NCI-H2227 (cell line): ENCODE results near the gene CXCL11.
"Not testable (repeated sequence)": the region's sequence is repeated elsewhere in the genome, so short reads cannot be mapped to it uniquely, and the experiment has no call there.

Experiments used
- DNase-seq: peaks from one replicate; lab custom pipeline; 2025; ENCODE audit not compliant: unreplicated experiment; lab: John Stamatoyannopoulos, UW

CXCL11 gene

DNA sequence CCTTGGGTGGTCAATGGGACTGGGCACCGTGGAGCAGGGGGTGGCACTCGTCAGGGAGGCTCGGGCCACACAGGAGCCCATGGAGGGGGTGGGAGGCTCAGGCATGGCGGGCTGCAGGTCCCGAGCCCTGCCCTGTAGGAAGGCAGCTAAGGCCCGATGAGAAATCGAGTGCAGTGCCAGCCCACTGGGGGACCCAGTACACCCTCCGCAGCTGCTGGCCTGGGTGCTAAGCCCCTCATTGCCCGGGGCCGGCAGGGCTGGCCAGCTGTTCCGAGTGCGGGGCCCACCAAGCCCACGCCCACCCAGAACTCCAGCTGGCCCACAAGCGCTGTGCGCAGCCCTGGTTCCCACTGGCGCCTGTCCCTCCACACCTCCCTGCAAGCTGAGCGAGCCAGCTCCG lies 7.4 kb upstream of the CXCL11 start:
- not testable (repeated sequence) for DNase-seq

DNA sequence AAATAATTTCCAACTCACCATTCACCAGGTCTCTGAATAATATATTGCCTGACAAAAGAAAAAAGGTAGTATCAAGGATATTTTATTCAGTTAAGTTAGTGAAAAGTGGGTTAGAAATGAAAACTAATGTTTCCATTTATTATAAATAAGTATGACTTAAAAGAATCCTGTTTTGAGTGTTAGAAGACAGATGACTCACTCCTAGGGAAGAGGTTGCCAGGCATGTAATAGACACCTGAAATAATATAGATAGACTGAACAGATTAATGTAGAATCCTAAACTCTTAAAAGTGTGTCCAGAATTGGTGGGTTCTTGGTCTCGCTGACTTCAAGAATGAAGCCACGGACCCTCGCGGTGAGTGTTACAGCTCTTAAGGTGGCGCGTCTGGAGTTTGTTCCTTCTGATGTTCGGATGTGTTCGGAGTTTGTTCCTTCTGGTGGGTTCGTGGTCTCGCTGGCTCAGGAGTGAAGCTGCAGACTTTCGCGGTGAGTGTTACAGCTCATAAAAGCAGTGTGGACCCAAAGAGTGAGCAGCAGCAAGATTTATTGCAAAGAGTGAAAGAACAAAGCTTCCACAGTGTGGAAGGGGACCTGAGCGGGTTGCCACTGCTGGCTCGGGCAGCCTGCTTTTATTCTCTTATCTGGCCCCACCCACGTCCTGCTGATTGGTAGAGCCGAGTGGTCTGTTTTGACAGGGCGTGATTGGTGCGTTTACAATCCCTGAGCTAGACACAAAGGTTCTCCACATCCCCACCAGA lies 6.5 kb upstream of the CXCL11 start:
- not testable (repeated sequence) for DNase-seq

DNA sequence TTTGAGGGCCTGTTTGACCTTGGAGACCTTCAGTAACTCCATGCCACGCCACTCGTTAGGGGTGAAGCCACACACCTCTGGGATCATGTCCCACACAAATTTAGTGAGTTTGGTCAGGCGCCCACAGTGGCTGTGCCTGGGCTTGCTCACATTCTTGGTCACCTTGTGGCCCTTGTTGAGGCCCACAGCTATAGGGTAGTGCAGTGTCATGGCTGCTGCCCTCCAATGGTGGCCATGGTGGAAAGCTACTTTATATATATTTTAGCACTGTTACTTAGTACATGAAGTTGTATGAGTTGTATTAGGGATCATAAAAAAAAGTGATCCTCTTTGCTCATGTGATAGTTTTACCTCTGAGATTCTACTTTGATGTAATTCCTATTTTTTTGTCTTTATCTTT lies 985 bp upstream of the CXCL11 start:
- no peak for DNase-seq

DNA sequence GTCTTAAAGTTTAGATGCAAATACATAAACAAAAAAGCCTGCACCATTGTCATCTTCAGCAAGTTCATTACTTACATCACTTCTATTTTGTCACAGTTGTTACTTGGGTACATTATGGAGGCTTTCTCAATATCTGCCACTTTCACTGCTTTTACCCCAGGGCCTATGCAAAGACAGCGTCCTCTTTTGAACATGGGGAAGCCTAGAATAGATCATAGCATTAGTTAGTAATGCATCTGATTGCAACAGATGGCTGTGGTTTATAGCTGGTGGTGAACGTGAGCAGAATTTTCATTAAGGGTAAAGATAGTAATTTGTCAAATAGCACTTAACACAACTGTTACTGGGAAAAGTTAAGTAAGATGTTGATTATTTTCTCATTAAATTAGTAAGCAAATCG lies 729 bp downstream of the CXCL11 start:
- DNase-seq: no peak

DNA sequence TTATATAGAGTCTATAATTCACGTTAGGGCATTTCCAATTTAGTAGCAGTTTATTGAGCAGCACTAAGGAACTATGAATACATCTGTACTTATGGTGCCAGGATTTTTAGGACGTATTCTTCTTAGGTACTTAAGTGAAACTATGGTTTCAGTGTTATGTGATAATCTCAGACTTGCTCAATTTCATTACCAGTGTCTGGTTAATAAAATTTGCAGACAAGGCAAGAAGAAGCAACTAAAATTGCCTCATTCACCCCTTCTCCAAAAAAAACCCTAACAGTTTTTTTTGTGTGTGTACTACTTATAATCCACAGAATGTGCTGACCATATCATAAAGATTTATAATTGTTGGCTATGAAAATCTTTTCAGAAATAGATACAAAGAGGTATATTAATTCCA lies 6.6 kb downstream of the CXCL11 start:
- DNase-seq: no peak

DNA sequence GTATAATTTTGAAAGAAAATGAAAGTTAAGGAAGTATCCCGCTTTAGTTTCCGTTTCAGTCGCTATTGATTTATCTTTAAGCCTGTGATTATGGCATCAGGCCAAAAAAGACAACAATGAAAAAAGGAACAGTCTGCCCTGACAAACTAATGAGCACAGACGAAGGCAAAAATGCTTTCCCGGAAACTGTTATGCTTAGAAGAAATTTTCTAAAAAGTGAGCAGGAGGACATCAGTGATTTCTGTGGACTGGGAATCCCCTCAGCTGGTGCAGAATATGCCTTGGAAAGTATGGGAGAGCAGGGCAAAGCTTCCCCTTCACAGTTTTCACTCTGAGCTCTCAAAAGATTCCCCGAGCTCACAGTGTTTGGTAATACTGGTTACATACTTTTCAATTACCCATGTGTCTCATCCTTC lies 7.5 kb downstream of the CXCL11 start:
- peak; percentile 11 for DNase-seq

DNA sequence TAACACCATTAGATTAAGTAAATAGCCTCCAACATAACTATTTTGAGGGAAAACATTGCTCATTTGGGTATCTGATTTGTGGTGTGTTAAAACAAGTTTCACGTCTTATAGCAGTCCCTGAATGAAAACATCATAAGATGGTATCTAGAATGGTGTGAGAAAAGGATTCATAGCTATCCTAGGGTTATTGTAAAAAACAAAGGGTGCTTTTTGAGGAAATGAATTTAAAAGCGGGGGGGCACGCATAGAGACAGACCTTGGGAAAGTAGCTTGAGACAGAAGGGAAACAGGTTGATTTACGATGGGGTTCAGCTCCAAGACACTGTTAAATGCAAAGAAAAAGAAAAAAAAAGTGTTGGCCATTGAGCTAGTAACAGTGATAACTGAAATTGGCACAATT lies 11.8 kb downstream of the CXCL11 start:
- DNase-seq: no peak

DNA sequence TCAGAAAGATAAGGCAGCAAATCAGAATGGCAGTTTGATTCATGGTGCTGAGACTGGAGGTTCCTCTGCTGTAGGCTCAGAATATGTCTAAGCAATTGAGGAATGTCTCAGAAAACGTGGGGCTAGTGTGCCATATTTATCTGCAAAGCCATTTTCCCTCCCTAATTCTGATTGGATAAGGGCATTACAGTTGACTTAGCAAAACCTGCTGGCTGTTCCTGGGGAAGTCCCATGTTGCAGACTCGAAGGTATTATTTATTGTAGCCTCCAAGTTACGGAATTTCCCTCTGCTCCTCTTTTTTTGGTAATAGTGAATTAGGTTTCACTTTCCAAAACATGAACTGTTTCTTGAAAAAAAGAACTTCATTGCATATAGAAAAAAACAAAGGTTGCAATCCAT lies 12.5 kb downstream of the CXCL11 start, which contains the start of gene CXCL10:
CXCL10 (minus strand) TSS at position 109 of the 400 bp plus-strand sequence; CDS start at position 43, 66 bp downstream.
- no peak for DNase-seq

DNA sequence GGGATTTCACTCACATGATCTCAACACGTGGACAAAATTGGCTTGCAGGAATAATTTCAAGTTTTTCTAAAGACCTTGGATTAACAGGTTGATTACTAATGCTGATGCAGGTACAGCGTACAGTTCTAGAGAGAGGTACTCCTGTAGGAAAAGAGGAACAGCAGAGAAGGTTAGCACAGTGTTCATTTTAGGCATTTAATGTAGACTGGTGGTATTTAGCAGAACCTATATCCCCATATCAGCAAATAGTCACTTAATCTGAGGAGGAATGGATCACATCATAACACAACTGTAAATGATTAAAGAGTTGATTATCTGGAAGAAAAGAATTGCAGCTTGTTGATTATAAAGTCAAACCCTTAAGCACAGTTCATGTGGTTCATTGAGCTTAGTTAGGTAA lies 13.2 kb downstream of the CXCL11 start:
- DNase-seq: no peak

DNA sequence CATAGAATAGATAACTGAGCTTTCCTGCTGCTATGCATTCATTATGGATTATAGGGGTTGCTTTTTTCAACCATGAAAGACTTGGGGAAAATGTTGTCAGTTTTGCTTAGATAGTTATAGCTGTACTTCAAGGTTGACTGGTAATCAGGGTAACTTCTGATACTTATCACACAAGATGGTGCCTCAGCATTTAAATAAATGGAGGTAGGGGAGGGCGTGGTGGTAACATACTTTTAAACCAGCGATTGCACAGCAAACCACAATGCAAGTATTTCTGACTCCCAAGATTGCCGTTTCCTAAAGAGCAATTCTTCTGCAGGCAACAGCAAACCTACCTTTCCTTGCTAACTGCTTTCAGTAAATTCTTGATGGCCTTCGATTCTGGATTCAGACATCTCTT lies 13.8 kb downstream of the CXCL11 start:
- DNase-seq: no peak

DNA sequence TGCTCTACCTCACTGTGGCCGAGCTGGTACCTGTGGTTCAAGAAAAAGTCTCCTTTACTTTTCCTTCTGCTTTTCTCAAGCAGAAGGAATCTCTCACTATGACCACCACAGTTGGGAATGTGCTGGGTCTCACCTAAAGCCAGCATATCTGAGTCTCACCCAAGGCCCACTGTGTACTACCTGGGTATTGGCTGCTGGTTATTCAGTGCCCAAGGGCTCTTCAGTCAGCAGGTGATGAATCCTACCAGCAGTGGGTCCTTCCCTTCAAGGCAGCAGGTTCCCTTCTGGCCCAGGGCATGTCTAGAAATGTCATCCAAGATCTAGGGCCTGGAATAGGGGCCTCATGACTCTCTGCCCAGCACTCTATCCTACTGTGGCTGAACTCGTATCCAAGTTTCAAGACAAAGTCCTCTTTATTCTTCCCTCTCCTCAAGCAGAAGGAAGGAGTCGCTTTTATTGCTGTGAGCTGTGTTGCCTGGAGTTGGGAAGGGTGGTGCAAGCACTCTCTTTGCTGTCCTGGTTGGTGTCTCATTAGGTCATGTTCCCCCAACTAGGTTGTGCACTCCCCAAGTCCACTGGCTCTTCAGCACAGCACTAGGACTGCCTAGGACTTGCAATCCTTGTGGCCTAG lies 18.7 kb downstream of the CXCL11 start:
- DNase-seq: no peak

DNA sequence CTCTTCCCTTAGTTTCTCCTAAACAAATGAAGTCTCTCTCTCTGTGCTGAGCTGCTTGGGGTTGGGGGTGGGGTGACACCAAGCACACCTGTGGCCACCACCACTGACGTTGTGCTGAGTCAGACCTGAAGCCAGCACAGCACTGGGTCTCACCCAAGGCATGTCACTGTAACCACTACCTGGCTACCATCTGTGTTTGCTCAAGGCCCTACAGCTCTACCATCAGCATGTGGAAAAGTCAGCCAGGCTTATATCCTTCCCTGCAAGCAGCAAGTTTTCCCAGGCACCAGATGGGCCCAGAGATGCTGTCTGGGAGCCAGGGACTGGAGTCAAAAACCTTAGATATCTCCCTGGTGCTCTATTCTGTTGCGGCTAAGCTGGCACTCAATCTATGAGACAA lies 19.5 kb downstream of the CXCL11 start:
- DNase-seq: no peak

DNA sequence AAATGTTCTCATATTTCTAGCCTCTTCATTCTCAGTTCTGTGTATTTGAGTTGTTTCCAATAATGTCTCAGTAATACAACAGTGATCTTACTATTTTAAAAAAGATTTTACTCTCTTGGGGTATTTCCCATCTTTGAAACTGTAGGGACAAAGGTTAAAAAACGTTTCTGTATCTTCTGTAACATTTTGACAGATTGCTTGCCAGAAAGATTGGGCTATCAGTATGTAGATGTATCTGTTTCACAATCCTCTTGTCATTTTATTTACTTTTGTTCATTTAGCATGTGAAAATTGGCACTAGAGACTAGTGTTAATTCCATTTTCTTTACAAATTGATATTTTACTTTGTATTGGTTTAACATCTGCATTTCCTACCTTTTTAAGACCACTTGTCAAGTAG lies 22.3 kb downstream of the CXCL11 start:
- no peak for DNase-seq

DNA sequence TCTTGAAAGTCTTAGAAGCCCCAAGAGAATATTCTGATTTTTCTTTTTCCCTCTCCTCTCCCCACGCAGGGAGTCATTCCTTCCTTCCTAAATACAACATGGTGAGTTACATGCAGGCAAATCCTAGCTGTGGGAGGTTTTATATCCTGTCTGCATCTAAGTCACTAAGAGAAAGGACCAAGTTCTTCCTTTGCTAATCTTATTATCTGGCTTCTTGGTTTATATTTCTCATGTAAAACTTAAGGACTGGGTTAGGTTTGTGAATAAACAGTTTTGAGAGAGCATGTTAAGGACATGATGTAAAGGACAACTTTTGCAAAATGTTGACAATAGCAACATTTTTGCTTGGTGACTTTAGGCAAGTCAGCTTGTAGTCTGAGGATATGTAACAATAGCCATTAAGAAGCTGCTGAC lies 23.5 kb downstream of the CXCL11 start:
- DNase-seq: no peak

DNA sequence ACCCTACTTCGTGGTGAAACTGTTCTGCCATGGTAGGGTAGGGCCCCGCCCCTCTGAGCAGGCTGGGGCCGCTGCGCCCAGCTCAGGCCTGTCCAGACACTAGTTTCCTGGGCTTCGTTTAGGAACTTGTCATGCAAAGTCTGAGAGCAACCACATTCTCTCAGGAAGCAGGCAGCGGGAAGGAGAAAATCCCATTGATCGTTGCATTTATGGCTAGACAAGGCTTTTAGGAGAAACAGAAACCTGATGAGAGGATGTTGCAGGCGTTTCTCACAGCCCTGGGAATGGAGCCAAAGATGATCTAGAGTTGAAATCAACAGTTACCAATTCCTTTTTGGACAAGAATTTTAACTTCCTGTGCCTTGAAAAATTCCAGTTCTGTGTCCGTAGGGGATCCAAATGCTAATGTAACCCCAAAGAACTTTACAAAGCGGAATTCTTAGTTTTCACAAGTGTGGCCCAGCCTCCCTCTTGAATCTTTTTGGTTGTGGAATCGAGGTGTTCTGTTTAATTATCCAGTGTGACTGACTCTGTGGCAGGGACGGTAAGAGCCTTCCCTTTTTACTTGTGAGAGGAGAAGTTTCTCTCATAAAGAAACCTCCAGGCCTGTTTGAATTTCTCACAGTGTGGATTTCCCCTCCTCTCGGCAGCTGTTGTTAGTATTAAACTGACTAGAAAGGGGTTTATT lies 24.0 kb downstream of the CXCL11 start:
- DNase-seq: no peak

DNA sequence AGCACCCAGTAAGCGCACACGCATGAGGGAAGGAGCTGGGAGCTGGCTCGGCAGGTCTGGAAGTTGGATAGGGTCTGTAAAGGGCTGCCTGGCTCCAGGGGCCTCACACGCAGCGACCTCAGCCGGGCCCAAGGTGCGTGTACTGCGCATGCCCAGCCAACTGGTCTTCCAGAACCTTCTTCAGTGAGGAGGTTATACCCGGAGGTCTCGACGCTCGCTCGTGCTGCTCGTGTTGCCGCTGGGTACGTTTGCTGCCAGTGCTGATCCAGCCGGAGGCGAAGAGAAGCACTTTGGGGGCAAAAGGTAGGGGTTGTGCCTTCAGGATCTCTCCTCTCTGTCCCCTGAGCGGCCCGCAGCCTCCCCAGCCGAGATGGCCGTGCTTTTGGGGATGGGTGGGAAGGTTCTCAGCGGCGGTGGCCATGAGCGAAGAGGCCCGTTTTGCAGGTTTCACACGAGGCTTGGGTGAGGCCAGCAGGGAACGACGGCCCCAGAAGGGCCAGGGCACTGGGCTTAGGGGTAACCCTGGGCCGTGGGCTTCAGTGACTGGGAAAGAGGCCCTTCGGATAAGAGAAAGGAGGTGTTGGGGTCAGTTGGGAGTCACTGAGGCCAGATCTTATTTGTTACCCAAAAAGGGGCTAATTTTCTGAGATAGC lies 24.7 kb downstream of the CXCL11 start:
- no peak for DNase-seq

DNA sequence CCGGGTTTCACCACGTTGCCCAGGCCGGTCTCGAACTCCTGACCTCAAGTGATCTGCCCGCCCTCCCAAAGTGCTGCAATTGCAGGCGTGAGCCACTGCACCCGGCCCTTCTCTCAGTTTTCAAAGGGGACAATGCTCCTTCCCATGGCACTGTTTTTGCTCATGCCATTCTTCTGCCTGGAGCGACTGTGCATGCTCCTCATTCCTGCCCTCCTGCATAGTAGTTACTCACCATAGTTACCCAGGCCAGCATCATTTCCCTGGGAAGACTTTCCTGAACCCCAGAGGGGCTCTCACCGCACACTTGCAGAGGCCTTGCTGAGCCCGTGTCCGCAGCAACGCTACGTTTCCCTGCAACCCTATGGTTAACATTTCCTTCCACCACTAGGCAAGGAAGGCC lies 25.3 kb downstream of the CXCL11 start:
- DNase-seq: no peak

DNA sequence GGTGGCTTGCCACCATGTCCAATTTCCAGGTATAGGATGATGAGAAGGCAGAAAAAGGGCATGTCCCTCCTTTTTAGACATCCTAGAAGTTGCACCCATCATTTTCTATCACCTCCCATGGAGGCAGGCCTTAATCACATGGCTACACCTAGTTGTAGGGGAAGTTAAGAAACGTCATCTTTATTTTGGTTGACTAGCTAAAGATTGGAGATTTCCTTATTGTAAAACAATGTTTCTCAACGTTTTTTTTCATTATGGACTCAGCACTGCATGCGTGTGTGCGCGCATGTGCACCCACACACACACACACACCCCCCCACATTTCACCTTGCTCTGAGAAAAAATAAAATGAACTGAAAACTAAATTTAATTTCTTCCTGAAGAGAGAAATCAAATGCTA lies 26.6 kb downstream of the CXCL11 start:
- no peak for DNase-seq

DNA sequence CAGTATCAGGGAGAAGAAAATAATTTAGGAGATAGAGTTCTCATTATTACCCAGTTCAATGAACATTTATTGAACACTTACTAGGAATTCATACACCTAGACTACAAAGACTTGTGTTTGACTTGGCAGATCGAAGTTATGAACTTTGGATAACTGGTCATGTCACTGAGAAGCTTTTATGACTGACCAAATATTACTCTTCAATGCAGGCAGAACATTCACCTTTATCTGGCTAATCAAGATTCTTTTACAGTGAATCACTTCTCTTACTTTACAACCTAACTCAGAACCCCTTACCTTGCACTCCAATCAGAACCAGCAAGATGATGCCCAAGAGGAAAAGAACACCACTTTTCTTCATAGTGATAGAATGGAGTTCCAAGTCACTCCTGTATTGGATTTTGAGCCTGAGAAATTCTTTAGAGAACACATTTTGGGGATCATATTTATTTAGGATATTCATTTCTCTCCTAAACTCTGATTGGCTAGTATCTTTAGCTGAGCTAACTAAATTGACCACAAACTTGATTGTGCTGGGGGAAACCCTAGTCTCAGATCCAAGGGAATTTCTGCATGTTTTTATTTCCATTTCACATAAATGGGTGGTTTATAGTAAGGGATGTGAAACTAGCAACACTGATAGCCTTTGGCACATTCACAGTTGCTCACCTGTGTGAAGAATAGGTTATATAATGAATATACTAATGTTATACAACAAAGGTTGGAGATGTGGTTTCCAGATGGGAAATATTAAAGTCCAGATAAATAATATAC lies 28.6 kb downstream of the CXCL11 start, which contains the start of gene CXCL9:
CXCL9 (minus strand) TSS at position 421 of the 774 bp plus-strand sequence; CDS start at position 361, 60 bp downstream.
- DNase-seq: no peak

DNA sequence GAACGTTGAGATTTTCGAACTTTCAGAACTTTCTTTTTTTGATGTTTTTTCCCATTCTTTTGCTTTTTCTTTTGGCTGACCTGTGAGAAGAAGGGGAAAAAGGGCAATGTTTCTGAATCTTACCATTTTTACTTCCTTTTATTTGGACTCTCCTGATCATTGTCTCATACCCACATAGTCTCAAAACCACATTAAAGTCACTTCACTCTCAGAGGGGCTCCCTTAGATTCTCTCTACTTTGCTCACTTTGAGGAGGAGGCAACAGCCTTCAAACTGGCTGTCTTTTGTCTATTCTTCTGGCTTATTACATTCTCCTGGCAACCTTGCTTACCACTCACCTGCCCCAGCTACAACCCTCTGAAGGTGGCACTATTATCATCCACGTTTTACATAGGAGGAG lies 32.2 kb downstream of the CXCL11 start:
- no peak for DNase-seq

DNA sequence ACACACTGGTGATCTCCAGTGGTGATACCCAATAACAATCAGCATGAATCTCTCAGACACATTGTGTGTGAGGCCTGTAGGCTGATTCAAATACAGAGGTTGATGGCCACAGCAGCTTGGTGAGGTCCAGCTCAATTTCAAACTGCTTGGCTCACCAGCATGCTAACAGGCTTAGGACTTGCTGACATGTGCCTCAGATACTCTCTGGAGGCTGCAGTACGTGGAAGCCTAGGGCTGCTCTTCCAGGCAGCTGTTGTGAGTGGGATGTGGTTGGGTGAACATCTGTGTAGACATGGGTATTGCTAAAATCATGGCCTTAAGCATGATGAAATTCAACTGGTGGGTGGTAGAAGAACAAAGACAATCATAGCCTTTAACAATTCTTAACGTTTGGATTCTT lies 32.8 kb downstream of the CXCL11 start:
- DNase-seq: no peak
